HEK293T (cell line): ENCODE results near the gene GMPR2.

Experiments
- BHLHE40 ChIP-seq: fragments of 450-650 bp; IDR thresholded peaks from 2 replicates; pipeline ENCODE4 v1.6.1; 2016; ENCODE audit warnings: mild to moderate bottlenecking, moderate library complexity, borderline replicate concordance
- CTBP1 ChIP-seq: fragments of 450-650 bp; IDR thresholded peaks from 2 replicates; pipeline ENCODE4 v1.6.1; 2016; ENCODE audit warnings: borderline replicate concordance
- ELF4 ChIP-seq: fragments of 450-650 bp; IDR thresholded peaks from 2 replicates; pipeline ENCODE4 v1.6.1; 2017; ENCODE audit warnings: antibody characterized with exemption
- FOXA1 ChIP-seq: fragments of 450-650 bp; IDR thresholded peaks from 2 replicates; pipeline ENCODE4 v1.6.1; 2016; ENCODE audit warnings: mild to moderate bottlenecking
- FOXK2 ChIP-seq: fragments of 450-650 bp; IDR thresholded peaks from 2 replicates; pipeline ENCODE4 v1.6.1; 2016; ENCODE audit warnings: mild to moderate bottlenecking
- FOXM1 ChIP-seq: fragments of 450-650 bp; IDR thresholded peaks from 2 replicates; pipeline ENCODE4 v1.6.1; 2017; ENCODE audit warnings: mild to moderate bottlenecking, borderline replicate concordance
- HDGF ChIP-seq: fragments of 450-650 bp; IDR thresholded peaks from 2 replicates; pipeline ENCODE4 v1.6.1; 2017; ENCODE audit warnings: antibody characterized with exemption, borderline replicate concordance
- L3MBTL2 ChIP-seq: fragments of 450-650 bp; conservative IDR thresholded peaks from 2 replicates; pipeline ENCODE4 v1.6.1; 2016; ENCODE audit warnings: mild to moderate bottlenecking
- NFRKB ChIP-seq: fragments of 450-650 bp; IDR thresholded peaks from 2 replicates; pipeline ENCODE4 v1.6.1; 2016; ENCODE audit warnings: mild to moderate bottlenecking, moderate library complexity
- SP1 ChIP-seq: fragments of 450-650 bp; IDR thresholded peaks from 2 replicates; pipeline ENCODE4 v1.6.1; 2017
- SUZ12 ChIP-seq: fragments of 450-650 bp; IDR thresholded peaks from 2 replicates; pipeline ENCODE4 v1.6.1; 2016; ENCODE audit warnings: mild to moderate bottlenecking
- TARDBP ChIP-seq: fragments of 450-650 bp; IDR thresholded peaks from 2 replicates; pipeline ENCODE4 v1.6.1; 2016
- ZNF384 ChIP-seq: fragments of 450-650 bp; IDR thresholded peaks from 2 replicates; pipeline ENCODE4 v1.6.1; 2016
- TF ChIP-seq, protein P1 (sequence below): fragments of 450-650 bp; IDR thresholded peaks from 2 replicates; pipeline ENCODE4 v1.6.1; 2016

- no peak for TF ChIP-seq ELF4
- TF ChIP-seq BHLHE40 = no peak
- no peak for TF ChIP-seq CTBP1
- no peak for TF ChIP-seq TARDBP
- TF ChIP-seq, protein P1, sequence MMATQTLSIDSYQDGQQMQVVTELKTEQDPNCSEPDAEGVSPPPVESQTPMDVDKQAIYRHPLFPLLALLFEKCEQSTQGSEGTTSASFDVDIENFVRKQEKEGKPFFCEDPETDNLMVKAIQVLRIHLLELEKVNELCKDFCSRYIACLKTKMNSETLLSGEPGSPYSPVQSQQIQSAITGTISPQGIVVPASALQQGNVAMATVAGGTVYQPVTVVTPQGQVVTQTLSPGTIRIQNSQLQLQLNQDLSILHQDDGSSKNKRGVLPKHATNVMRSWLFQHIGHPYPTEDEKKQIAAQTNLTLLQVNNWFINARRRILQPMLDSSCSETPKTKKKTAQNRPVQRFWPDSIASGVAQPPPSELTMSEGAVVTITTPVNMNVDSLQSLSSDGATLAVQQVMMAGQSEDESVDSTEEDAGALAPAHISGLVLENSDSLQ = no peak
- no peak for TF ChIP-seq SUZ12
- no peak for TF ChIP-seq SP1
- no peak for TF ChIP-seq L3MBTL2
- TF ChIP-seq NFRKB = no peak
- no peak for TF ChIP-seq ZNF384
- no peak for TF ChIP-seq FOXA1
- no peak for TF ChIP-seq FOXM1
- no peak for TF ChIP-seq FOXK2
- TF ChIP-seq HDGF = no peak
Observed at GRCh38 chr14:24261969-24262327, 29.2 kb downstream of the GMPR2 start.
